ENCODE measurements around the gene COL20A1.

The COL20A1 gene

DNA sequence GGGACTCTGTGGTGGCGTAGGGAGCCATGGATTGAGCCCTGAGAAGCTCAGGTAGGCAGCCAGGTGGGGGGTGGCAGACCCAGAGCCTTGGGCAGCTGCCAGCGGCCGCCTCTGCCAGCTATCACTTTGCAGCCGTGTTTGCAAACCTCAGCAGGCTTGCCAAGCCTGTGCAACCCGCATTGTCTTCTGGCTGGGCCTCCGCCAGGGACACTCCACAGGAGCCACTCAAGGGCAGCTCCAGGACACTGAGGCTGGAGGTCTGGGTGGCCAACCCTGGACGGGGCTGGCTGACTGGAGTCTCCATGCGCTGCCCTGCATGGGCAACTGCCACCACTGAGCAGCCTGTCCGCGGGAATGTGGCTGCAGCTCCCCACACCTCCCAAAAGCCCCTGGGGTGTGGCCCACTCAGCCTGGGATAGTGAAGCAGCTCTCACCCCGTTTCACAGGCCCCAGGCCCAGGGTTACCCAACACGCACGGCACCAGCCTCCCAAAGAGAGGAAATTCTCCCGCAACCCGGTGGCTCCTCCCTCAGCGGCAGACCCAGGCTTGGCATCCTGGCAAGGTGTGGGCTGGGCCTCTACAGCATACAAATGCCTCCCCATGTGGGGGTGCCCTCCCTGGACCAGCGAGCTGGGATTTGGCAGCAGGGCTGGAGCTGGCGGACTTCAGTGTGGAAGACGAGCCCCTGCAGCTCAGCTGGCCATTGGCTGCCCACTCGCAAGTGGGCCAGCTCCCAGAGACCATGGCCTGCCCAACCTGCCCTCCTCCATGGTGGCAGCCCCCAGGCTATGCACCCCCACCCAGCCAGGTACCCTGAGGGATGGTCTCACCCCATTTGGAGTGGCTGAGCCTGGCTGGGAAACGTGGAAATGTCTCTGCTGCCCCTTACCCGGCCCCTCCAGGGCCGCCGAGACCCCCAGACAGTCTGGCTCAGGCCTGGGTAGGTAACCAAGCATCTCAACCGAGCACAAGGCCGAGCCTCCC, 65.2 kb downstream of the COL20A1 start:
- DNase-seq (ENCODE audit: insufficient read length, low spot score) (no peak), FAIRE-seq (no peak)

DNA sequence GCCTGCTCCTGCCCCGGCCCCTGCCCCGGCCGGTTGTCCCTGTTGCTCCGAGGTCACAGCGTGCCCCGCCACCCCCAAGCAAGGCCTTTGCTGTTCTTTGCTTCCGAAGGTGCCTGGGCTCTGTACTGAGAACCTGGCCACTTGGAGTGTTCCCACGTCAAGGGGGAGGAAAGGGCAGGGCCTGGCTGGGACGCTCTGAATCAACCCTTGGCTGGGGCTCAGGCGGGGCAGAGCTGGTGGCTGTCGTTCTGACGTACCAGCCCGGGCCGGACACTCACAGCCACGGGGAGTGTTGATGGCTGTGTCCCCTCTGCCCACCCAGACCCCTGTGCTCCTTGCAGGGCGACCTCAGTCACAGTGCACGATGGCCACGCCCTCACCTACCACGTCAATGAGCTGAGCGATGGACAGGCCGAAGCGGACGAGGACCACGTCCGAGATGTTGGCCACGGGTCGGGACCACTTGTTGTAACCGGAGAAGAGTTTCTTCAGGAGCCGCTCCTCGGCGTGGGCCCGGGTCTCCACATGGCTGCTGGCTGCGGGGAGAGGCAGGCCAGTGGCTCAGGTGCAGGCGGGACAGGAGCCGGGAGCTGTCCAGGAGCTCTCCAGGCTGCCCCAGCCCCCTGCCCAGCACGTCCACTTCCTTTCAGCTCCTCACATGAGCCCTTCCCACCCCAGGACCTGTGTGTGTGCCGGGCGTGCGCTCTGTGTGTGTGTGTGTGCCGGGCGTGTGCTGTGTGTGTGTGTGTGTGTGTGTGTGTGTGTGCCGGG, 66.4 kb downstream of the COL20A1 start:
- DNase-seq (ENCODE audit: insufficient read length, low spot score) (no peak), FAIRE-seq (no peak)

DNA sequence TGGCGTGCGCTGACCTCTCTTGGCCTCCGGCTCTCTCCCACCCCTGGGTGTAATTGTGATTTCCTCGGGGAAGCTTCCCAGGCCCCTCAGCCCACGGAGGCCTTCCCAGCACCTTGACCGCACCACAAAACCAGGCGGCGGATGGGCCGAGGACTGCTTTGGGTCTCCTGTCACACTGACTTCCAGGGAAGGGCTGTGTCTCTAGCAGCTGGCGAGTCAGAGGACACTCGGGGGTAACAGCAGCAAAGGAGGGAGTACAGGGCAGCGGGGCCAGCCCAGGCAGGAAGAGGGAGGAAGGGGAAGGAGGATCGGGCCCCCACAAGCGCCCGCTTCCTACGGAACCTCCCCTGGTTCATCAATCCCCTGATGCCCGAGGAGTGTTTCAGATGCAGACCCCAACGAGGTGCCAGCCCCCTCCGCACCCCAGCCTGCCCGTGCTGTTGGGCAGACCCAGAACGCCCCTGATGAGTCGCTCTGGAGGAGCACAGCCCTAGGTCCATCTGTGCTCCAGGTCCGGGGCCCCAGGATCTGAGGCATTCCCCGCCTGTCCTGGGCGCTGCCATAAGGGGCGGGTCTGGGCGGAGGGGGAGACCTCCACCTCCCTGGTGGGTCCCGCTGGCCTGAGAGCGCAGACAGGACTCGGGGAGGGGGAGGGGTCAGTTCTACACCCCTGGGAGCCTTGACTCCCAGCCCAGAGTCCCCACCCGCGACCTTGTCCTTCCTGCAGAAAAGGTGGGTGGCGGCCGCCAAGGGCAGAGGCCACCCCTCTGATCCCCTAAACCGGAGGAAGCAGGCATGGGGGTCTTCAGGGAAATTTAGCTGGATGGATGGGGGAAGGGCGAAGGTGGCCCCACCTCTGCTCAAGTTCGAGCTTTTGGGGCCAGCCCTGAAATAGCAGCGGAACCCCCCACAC, 67.2 kb downstream of the COL20A1 start:
- FAIRE-seq (no peak), DNase-seq (ENCODE audit: insufficient read length, low spot score) (no peak)

DNA sequence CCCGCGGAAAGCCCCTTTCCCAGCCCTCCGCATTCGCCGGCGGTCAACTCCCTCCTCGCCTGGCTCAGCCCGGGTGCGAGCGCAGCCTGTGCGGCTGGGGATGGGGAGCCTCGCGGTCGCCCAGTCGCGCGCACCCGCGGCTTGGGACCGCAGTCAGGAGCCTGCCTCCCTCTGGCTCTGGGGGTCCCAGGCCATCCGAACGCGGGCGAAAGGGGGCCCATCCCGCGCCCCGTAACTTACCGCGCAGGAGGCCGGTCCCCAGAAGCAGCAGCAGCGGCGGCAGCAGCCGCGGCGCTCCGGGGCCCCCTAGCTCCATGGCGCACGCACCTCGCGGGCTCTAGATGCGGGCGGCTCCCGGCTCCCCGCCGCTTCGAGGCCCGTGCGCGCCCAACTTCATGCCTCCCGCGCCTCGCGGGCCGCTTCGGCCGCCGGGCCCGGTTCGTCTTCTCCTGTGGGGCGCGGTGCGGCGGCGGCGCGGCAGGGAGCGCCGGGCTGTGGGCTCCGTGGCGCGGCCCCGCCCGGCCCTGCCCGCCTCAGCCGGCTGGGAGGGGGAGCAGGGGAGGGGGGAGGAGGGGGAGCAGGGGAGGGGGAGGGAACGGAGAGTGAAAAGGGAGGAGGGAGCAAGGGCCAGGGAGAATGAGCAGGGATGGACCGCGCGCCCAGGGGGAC, 68.0 kb downstream of the COL20A1 start, which contains the start of gene CHRNA4:
Gene CHRNA4, minus strand, starts transcription at position 500 of the 669 bp plus-strand sequence. Its CDS starts 184 bp downstream, at position 316.
- no peak for FAIRE-seq
- DNase-seq (ENCODE audit: insufficient read length, low spot score) = no peak

DNA sequence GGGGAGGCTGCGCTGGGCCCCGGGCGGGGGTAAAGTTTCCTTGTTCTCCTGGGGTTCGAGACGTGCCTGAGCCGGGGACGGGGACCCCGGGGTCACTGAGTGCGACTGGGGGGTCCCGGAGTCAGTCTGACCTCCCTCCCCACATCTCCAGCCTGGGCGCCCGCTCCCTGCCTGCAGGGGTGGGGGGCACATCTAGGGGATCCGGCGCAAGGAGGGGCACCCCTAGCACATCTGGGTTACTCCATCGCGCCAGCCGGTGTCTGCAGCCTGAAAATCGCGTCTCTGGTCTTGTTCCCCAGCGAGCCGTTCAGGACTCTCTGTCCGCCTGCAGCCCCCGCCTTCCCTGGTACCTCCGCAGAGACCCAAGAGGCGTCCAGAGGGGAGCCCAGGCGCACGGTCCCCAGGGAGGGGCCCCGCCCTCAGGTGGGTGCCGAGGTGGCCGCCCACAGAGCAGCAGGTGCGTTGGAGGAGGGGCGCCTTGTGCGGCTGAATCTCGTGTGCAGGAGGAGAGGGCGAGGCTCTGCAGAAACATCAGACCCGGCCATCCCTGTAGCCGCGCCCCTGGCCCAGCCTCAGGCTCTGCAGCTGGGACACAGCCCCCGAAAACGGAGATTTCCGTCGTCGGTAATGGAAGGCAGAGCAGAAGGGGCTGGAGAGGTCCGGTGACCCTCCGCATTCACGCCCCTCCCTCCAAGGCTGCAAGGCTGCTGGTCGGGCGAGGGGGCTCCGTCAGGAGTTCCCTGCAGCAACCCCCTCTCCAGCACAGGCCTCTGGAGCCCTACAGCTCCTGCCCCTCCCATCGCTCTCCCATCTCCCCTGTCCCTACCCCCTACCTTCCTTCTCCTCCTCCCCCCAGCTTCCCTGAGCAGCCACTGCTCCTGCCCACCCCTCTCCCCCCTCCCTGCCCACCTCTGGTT, 68.8 kb downstream of the COL20A1 start:
- FAIRE-seq (no peak), DNase-seq (ENCODE audit: insufficient read length, low spot score) (no peak)

DNA sequence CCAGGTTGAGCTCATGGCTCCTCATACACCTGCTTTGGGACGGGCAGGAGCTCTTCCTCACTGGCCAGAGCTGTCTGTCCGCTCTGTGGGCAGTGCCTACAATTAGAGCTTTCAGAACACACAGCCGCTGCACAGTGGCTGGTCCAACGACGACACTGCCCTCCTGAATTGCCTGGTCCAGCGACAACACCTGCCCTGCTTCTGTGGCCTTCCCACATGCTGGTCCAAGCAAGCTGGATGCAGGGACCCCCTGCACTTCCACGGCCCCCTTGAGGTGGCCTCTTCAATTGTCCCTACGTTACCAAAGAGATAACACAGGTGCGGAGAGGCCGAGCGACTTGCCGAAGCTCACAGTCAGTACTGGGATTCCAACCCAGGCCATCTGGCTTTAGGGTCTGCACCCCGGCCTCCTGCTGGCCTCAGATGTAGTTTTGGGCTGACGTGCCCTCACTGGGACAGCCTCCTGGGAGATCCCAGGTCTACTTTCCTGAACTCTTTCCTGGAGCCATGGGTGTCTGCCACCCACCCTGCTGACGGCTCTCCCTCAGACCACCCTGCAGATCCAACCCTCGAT, 69.5 kb downstream of the COL20A1 start:
- FAIRE-seq = no peak
- no peak for DNase-seq (ENCODE audit: insufficient read length, low spot score)

DNA sequence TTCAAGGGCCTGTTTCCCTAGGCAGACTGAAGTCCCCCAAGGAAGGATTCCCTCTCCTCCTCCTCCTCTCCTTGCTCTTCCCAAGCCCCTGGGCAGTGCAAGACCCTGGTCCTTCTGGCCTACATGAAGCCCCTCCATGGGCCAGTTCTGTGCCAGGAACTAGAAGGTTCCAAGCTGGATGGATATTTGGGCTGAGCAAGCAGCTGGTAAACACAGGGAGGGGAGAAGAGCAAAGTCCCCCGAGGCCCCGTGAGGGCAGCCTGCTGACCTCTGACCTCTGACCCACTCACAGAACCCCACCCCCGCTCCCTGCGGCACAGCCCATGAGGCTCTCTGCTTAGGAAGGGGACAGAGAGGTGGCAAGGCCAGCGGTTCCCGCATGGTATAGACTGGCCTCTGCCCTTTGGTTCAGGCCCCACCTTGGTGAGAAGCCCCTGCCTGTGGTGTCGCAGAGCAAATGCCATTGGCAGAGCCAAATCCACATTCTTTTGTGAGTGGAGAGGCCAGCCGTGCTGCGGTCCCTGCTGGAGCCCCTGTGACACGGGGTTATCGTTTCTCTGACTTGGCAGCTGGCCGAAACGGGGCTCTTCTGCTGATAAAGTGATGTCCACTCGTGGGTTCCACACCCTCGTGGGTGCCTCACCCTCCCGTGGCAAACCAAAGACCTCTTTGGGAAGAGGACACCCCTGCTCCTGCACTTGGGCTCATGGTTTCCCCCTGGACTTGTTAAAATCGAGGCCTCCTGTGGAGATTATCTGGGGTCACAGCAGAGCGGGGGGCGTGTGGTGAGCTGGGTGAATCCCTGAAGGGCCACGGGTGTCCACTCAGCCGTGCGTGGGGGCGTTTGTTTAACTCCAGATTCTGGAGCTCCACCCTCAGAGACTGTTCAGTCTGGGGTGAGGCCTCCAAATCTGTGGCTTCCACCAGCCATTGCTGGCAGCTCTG, 70.3 kb downstream of the COL20A1 start:
- no peak for DNase-seq (ENCODE audit: insufficient read length, low spot score)
- FAIRE-seq = no peak

DNA sequence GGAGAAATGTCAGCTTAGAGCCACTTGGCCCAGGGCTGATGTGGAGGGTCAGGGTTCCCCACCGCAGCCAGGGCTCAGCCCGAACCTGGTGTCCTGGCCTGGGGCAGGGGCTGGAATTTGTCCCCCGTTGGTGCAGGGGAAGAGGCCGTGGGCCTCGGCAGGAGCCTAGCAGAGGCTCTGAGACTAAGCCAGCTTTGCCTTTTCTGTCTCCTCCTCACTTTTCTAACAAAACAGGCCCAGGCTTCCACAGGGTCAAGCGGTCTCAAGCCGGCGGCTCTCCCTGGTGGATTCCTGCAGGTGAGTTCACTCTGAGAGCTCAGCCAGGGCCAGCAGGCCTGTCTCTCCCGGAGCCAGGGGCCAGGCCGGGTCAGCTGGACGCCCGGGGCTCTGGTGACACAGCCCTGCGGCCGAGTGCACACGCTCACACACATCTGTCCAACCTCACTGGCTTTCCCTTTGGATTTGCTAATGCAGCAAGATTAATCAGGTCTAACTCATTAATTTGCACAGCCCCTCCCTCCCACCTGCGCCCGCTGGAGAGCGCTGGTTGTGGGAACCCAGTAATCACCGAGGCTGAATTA, 71.1 kb downstream of the COL20A1 start:
- DNase-seq (ENCODE audit: insufficient read length, low spot score) (no peak), FAIRE-seq (no peak)

DNA sequence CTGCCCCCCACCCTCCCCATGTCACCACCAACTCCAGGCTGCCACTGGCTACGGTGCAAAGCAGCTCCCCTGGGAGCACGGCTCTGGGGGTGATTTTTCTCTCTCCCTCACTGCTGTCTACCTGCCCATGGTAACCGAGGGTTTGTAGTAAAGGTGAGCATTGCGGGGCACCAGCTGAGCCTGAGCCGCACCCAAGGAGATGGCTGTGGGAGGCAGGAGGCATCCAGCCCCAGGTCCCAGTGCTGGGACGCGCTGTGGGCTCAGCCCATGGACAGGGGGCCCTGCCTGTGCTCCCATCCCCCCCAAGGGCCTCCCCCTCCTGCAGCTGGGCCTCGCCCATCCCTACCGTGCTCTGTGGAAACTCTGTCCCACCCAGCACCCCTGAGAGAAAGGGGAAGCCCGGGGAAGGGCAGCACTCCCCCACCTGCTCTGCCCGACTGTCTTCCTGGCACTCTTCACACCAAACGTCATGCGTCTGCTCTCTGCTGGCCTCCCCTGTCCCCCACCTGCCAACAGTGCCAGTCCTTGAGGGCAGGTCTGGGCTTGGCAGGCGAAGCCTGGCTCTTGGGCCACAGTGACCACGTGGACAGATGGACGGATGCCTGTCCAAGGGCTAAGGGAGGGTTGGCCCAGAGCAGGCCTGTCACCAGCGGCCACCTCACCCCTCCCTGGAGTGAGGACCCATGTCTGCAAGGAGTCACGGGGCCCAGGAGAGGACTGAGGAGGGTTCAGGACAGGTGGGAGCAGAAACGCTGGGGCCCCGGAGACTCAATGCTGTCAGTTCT, 72.0 kb downstream of the COL20A1 start:
- FAIRE-seq = no peak
- no peak for DNase-seq (ENCODE audit: insufficient read length, low spot score)

DNA sequence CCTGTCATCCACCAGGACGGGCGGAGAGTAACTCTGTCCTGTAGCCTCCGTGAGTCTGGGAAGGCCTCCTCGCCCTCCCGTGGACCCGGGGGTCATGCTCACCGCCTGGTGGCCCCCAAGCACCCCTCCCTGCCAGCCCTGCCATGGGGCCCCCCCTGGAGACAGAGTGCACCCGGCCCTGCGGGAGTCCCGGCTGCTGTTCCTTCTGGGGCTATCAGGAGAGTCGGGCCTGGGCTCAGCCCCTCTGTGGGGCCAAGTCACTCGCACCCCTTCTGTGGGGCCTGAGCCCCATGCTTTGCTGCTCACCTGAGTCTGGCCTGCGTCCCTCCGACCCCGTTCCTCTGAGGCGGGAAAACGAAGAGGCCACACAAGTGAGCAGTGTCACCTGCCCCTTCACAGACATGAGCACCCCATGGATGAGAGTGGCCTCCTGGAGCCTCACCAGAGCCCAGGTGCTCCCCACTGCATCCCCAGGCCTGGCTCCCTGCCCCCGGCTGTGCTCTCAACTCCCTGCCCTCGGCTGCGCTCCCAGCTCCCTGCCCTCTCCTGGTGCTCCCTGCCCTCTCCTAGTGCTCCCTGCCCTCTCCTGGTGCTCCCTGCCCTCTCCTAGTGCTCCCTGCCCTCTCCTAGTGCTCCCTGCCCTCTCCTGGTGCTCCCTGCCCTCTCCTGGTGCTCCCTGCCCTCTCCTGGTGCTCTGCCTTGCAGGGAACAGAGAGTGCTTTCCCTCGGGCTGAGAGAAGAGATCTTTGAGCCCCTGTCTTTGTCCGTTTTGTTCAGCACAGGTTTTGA, 72.8 kb downstream of the COL20A1 start:
- FAIRE-seq (no peak), DNase-seq (ENCODE audit: insufficient read length, low spot score) (no peak)

DNA sequence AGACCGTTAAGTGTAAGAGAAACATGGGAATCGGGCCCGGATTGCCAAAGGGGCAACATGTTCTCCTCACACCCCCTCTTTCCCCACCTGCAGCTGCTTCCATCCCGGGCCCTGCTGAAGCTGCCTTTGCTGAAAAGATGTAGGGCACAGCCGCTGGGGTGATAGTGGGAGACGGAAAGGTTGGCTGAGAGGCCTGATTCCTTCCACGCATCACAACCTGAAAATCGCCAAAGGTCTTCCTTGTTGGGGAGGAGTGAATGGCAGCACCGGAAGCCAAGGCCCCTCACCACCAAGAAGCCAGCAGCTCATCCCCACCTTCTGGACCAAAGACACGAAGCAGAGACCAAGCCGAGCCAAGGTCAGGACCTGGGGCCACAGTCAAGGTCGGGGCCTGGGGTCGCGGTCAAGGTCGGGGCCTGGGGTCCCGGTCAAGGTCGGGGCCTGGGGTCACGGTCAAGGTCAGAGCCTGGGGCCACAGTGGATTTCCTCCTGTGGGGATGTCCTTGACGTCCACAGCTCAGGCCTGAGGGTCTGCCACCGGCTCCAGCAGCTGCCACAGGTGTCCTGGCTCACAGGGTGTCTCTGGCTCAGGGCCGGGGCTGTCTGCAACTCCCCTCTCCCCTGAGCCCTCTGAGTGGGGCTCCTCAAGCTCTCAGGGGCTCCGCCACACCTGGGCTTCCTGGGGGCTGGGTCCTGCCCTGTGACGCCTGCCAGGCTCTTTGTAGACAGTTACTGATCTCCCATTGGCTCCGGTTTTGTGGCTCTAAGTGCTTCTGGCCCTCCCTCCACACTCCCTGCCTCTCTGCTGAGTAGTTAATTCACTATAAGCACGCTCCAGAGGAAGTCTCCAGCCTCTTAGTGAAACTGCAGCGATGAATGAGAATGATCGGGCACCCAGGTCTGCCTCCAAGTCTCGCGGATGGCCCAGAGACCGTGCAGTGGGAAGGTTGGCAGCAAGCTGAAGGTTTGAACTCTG, 73.7 kb downstream of the COL20A1 start:
- DNase-seq (ENCODE audit: insufficient read length, low spot score) = no peak
- no peak for FAIRE-seq

DNA sequence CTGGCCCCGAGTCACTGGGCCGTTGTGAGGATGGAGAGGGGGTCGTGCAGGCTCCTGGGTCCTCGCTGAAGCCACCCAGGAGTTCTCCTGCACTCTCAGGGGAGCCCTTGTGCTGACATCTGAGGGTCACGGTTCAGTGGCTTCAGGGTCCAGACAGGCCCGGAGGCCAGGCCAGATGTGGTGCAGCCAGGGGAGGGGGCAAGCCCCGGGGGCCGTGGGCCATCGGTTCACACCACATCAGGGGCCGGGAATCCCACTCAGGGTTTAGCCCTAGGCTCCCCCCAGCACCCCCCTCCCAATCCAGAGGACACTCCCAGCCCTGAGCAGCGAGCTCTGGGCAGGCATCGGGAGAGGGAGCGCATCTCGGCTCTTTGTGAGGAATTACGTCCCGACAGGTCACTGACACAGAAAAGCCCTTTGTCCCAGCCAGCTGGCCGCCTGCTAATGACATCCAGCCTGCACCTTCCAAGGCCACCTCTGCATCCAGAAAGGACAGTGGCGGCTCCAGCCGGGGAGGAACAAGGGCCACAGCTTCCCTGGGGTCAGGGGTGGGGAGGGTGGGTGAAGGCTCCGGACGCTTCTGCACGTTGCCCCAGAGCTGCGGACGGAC, 74.6 kb downstream of the COL20A1 start:
- FAIRE-seq (no peak), DNase-seq (ENCODE audit: insufficient read length, low spot score) (no peak)

DNA sequence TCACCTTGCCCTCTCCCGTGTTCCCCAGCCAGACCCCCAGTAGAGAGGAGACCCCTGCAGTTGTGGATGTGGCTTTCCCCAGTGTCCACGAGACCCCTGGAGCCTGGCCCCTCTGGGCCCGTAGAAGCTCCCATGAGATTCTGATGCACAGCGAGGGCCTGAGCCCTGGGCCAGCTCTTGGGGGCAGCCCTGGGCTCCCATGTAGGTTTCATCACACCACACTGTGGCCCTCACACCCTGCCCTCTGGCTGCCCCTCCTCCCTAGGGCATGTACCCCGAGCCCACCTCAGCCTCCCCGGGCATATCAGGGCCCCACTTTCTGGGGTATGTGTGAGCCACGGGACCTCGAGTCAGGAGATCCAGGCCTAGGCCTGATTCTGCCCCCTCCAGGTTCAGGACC, 75.2 kb downstream of the COL20A1 start:
- FAIRE-seq = no peak

DNA sequence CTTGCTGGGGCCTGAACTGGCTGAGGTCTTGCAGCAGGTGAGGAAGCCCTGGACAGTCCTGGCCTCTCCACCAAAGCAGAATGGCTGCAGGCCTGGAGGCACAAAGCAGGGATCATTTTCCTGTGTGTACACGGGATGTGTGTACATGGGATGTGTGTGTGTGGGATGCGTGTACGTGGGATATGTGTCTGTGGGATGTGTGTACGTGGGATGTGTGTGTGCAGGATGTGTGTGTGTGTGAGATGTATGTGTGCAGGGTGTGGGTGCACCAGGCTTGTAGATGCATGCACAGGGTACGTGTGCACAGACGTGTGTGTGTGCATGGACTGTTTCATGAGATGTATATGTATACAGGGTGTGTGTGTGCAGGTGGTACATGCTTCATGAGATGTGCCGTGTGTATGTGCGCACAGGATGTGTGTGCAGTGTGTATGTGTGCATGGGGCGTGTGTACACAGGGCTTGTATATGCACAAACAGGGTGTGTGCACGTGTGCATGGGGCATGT, 76.1 kb downstream of the COL20A1 start:
- no peak for DNase-seq (ENCODE audit: insufficient read length, low spot score)
- no peak for FAIRE-seq

More for the DNA sequence above, 75.2 kb downstream of the COL20A1 start:
- DNase-seq (ENCODE audit: insufficient read length, low spot score) = no peak
